Measurements from ENCODE around the gene ZNF575. TPM values are rescaled to one million over a fixed set of nuclear protein-coding genes. Genes with fewer than 3 reads are reported as not detected.

ZNF575 gene
- total RNA-seq, 1 experiment from 2014 or later: not detected

DNA sequence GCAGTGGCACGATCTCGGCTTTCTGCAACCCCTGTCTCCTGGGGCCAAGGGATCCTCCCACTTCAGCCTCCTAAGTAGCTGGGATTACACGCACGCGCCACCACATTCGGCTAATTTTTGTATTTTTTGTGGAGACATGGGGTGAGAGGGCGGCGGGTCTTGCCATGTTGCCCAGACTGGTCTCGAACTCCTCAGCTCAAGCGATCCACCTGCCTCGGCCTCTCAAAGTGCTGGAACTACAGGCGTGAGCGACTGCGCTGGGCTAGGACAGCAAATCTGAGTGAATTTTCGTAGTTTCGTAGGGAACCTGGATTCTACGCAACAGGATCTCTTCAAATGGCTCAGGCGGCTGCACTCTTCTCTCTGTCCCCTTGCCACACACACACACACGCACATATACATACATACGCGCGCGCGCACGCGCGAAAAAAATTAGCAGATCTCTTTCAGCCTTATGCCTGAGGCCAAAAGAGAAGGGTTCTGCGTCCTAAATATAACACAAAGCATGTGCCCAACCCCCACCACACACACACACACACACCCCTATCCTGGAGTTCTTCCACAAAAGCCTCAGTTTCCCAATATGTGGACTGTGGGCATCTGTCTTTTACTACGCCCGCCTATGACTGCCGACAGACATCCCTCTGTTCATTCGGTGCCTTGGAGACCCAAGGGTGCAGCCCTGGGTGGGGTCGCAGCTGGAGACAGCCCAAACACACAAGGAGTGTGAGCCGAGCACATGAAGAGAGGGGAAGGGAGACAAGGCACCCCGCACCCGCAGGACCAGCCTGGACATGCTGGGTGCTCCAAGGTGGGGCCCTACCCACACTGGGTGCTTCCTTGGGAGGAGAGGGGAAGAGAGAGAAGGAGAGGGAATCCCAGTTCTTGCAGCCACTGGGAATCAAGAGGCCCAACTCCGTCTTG is 43.2 kb downstream of the ZNF575 start:
- H3K4me2 ChIP-seq (ENCODE audit: insufficient read depth, insufficient read length, low read length): peak overlapping the region; percentile 39
- H3K36me3 Mint-ChIP-seq (ENCODE audit: insufficient read depth in 1 of 3, low read depth in 3 of 3): peaks cover 2 to 14% (median 11%) of the 10 kb centered on the region in 3 experiments; a peak in 6 of 7 replicates

More for the DNA sequence above, 43.2 kb downstream of the ZNF575 start:
- peak overlapping the region; percentile 38 for H2BK12ac ChIP-seq (ENCODE audit: insufficient read length, low read depth, low read length)
- H3K79me2 ChIP-seq (ENCODE audit: insufficient read depth, low read length): no peaks in the 10 kb centered on the region
- H3K4me1 ChIP-seq (ENCODE audit: insufficient read depth, low read length): peaks cover 4% of the 10 kb centered on the region; the same call in 1 of the 2 replicates
- peak overlapping the region; percentile 92 for H3K18ac ChIP-seq (ENCODE audit: insufficient read length, low read depth, low read length)
- no peak overlapping the region for H2BK120ac ChIP-seq (ENCODE audit: low read depth, low read length, poor library complexity, severe bottlenecking)
- no peaks in the 10 kb centered on the region for H3K27me3 ChIP-seq (ENCODE audit: insufficient read depth, low read length)
- peak overlapping the region; percentile 52 for H3K9ac ChIP-seq (ENCODE audit: extremely low read depth, insufficient read length, low read length)
- TF ChIP-seq, protein P1, sequence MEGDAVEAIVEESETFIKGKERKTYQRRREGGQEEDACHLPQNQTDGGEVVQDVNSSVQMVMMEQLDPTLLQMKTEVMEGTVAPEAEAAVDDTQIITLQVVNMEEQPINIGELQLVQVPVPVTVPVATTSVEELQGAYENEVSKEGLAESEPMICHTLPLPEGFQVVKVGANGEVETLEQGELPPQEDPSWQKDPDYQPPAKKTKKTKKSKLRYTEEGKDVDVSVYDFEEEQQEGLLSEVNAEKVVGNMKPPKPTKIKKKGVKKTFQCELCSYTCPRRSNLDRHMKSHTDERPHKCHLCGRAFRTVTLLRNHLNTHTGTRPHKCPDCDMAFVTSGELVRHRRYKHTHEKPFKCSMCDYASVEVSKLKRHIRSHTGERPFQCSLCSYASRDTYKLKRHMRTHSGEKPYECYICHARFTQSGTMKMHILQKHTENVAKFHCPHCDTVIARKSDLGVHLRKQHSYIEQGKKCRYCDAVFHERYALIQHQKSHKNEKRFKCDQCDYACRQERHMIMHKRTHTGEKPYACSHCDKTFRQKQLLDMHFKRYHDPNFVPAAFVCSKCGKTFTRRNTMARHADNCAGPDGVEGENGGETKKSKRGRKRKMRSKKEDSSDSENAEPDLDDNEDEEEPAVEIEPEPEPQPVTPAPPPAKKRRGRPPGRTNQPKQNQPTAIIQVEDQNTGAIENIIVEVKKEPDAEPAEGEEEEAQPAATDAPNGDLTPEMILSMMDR (conservative IDR thresholded peaks at IDR 0.05): no peak
- no peak overlapping the region for H3T11ph ChIP-seq (ENCODE audit: low read length)
- H4K5ac ChIP-seq (ENCODE audit: insufficient read length, low read depth, low read length): no peak overlapping the region
- H3K9me3 ChIP-seq (ENCODE audit: control insufficient read depth, low read depth, low read length): no peaks in the 10 kb centered on the region
- Mint-ChIP-seq H3K4me1 (peaks cover 29 to 49% of the 10 kb centered on the region in 2 experiments), H3K4me3 (peak overlapping the region; percentile 46 to 95), H3K27ac (peak overlapping the region; percentile 92 to 97 (median 94)), H3K9me3 (no peaks in the 10 kb centered on the region), H3K27me3 (ENCODE audit: low read depth) (no peaks in the 10 kb centered on the region)
- H4K20me1 ChIP-seq (ENCODE audit: control insufficient read depth, insufficient read depth, insufficient read length): no peaks in the 10 kb centered on the region
- no peak overlapping the region; the same call in none of the 2 replicates for H3K4ac ChIP-seq (ENCODE audit: low read depth, low read length)
- H2BK20ac ChIP-seq (ENCODE audit: low read depth, low read length, poor library complexity, severe bottlenecking): no peak overlapping the region
- H4K8ac ChIP-seq (replicated peaks; ENCODE audit: insufficient read length, low read depth, low read length): no peak overlapping the region
- H2BK15ac ChIP-seq (ENCODE audit: low read depth, low read length): peak overlapping the region; percentile 41; the same call in 1 of the 2 replicates
- no peaks in the 10 kb centered on the region for H3K79me1 ChIP-seq (ENCODE audit: insufficient read depth, low read depth, low read length, poor library complexity, severe bottlenecking)
- peak overlapping the region; percentile 48; the same call in 1 of the 2 replicates for H3K14ac ChIP-seq (ENCODE audit: insufficient read depth, low read length)
- DNase-seq: peak; percentile 39
- H3K56ac ChIP-seq (ENCODE audit: insufficient read length, low read depth, low read length): no peak overlapping the region
- peaks cover 12% of the 10 kb centered on the region for H3K23me2 ChIP-seq (ENCODE audit: insufficient read length, low read depth, low read length, poor library complexity, severe bottlenecking)
- no peak overlapping the region for H2AK5ac ChIP-seq (ENCODE audit: insufficient read length, low read length)
- no CpG with 5 or more reads among the region's 37 CpGs for WGBS (ENCODE audit: extremely low coverage, insufficient read length, low lambda C conversion rate)
- H2BK5ac ChIP-seq (ENCODE audit: insufficient read length, low read length): no peak overlapping the region
- peak overlapping the region; percentile 10 for H3K27ac ChIP-seq (ENCODE audit: insufficient read length, low read depth, low read length)
- H4K91ac ChIP-seq (ENCODE audit: insufficient read length, low read depth, low read length): peak overlapping the region; percentile 23
- H3K23ac ChIP-seq (ENCODE audit: insufficient read length, low read depth, low read length): no peak overlapping the region
- no peak overlapping the region for H2AFZ ChIP-seq (ENCODE audit: low read length)
